ENCODE results near the gene MAB21L3. TPM values are rescaled to one million over a fixed set of nuclear protein-coding genes. Genes with fewer than 3 reads are reported as not detected.

MAB21L3 gene
- total RNA-seq: not detected

DNA sequence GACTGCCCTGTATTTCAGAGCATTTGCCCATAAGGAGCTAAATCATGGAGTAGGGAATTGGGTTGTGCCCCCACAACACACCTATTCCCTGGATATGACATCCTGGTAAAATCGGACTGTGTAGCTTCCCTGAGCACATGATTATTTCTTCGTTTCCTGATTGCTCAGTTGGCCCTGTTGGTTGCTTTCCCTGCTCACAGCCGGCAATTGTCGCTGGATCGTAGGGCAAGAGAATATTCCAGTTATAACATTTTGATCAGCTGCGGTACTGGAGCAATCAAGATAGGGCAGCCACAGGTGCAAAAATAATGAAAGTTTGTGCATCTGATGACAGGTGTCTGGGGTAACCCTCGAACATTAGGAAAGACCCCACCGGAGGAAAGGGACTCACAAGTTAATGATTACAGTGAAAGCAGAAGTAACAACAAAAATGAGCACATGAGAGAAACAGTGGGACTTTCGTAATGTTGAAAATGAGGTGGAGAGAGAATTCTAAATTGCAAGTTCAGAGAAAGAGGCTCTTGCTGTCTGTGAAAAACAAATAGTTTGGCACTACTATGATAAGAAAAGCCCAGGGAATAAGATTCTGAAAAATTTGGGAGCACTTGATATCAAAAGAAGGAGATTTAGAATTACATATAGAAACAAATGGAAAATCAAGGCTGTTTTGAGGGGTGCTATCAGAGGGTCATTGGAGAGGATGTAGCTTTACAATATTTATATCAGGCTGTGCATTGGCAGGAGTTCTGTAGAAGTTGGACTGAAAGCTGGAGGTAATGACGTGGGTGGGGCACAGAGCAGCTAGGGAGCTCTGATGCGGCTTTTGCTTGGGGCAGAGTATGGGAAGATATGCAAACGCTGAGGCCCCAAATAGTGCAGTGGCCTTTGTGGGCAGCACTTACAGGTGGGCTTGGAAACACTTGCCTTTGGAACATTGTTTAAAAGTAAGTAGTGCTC lies at the start of gene MAB21L3:
Gene MAB21L3 (plus strand): TSS at position 833 of the 957 bp plus-strand sequence. CDS start 1,217 bp downstream, outside the sequence.
- TF ChIP-seq, protein P1, sequence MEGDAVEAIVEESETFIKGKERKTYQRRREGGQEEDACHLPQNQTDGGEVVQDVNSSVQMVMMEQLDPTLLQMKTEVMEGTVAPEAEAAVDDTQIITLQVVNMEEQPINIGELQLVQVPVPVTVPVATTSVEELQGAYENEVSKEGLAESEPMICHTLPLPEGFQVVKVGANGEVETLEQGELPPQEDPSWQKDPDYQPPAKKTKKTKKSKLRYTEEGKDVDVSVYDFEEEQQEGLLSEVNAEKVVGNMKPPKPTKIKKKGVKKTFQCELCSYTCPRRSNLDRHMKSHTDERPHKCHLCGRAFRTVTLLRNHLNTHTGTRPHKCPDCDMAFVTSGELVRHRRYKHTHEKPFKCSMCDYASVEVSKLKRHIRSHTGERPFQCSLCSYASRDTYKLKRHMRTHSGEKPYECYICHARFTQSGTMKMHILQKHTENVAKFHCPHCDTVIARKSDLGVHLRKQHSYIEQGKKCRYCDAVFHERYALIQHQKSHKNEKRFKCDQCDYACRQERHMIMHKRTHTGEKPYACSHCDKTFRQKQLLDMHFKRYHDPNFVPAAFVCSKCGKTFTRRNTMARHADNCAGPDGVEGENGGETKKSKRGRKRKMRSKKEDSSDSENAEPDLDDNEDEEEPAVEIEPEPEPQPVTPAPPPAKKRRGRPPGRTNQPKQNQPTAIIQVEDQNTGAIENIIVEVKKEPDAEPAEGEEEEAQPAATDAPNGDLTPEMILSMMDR (IDR thresholded peaks at IDR 0.05): no peak
- TF ChIP-seq POLR2A (IDR thresholded peaks at IDR 0.05): no peak

DNA sequence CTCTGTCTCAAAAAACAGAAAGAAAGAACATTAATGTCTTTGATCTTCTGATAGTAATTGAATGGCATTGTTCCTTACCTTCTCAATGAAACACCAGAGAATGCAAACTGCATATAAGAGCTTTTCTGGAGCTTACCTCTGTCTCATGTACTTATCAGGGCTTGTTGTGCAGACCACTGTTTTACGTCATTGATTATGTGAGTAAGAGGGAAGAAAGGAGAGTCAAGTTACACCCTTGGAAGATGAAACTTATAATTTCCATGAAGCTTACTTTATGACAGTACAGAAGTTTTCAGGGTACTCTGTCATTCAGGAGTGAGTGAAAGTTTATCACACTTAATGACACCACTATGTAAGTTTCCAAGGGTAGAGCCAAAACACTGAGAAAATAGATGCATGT lies 49.0 kb upstream of the MAB21L3 start:
- Histone ChIP-seq H3K4me3 (no peak overlapping the region), H3K27ac (no peak overlapping the region), H3K27me3 (no peaks in the 10 kb centered on the region), H3K4me1 (peaks cover 0 to 4% of the 10 kb centered on the region in 2 donors), H3K36me3 (no peaks in the 10 kb centered on the region), H3K9me3 (no peaks in the 10 kb centered on the region)
- DNase-seq: no peak
- no peak for TF ChIP-seq POLR2A (IDR thresholded peaks at IDR 0.05)
- TF ChIP-seq, protein P1 (IDR thresholded peaks at IDR 0.05): no peak
- intact Hi-C loops (cut with DNase I; ENCODE audit: low total_unique reads): no loop called here

More for the DNA sequence above, at the start of gene MAB21L3:
- no peaks in the 10 kb centered on the region for H3K36me3 ChIP-seq
- H3K27ac ChIP-seq: no peak within 1 kb of the TSS
- H3K27me3 ChIP-seq: no peaks in the 10 kb centered on the region
- intact Hi-C loops (cut with DNase I; ENCODE audit: low total_unique reads): no loop called here
- no peaks in the 10 kb centered on the region for H3K9me3 ChIP-seq
- no peaks in the 10 kb centered on the region for H3K4me1 ChIP-seq
- DNase-seq: no peak
- H3K4me3 ChIP-seq: no peak within 1 kb of the TSS

DNA sequence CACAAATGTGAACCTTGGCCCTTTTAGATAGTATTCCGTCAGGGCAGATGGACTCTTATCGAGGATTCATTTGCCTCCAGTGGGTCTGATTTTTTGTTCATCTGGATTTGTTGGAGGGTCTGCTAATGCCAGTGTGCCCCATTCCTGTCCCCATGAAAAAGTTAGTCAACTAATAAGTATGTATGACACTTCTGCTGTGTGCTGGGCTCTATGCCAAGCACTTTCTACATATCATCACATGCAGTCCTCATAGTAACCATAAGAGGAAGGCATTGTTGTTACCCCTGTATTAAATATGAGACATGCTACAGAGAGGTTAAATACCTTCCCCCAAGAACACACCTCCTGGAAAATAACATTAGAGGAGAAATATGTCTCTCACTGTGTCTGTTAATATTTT lies 46.6 kb upstream of the MAB21L3 start:
- intact Hi-C loops (cut with DNase I; ENCODE audit: low total_unique reads): no loop called here
- H3K9me3 ChIP-seq: no peaks in the 10 kb centered on the region
- H3K27me3 ChIP-seq: no peaks in the 10 kb centered on the region
- H3K36me3 ChIP-seq: no peaks in the 10 kb centered on the region
- H3K4me3 ChIP-seq: no peak overlapping the region
- no peak overlapping the region for H3K27ac ChIP-seq
- TF ChIP-seq POLR2A (IDR thresholded peaks at IDR 0.05): no peak
- TF ChIP-seq, protein P1 (IDR thresholded peaks at IDR 0.05): no peak
- peaks cover 0 to 4% of the 10 kb centered on the region in 2 donors for H3K4me1 ChIP-seq
- no peak for DNase-seq

DNA sequence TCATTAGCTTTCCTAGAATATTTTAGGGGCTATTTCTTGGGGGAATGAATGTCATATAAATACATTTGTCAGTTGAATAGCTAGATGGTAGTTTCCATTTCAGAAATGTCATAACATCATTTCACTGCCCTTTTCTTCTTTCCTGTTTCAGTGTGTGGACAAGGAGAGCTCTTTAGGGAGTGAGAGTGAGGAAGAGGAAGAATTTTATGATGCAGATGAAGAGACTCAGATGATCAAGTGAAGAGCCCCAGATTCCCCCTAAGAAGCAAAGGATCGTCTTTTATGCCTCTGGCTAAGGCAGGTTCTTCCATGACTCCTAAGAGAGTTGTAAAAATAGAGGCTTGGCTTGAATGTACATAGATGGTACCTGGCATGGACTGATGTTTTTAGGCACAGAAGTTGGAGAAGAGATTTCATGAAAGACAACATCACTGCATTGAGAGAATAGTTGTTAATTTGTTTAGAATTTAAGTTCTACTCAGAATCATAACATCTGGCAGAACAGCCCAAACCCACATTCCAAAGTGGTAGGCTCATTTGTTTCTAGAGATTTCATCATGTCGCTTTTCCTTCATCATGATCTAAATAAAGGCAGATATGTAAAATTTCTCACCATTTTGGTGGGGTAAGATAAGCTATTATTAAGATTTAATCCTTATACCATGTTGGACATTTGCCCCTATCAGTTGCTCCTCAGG lies 44.2 kb upstream of the MAB21L3 start:
- H3K9me3 ChIP-seq: no peaks in the 10 kb centered on the region
- no peaks in the 10 kb centered on the region for H3K36me3 ChIP-seq
- H3K4me3 ChIP-seq: no peak overlapping the region
- peak overlapping the region in 1 of 2 donors; percentile 48 for H3K27ac ChIP-seq
- peaks cover 0 to 4% of the 10 kb centered on the region in 2 donors for H3K4me1 ChIP-seq
- H3K27me3 ChIP-seq: no peaks in the 10 kb centered on the region
- intact Hi-C loops (cut with DNase I; ENCODE audit: low total_unique reads): no loop called here
- no peak for TF ChIP-seq POLR2A (IDR thresholded peaks at IDR 0.05)
- TF ChIP-seq, protein P1 (IDR thresholded peaks at IDR 0.05): no peak
- DNase-seq: no peak

DNA sequence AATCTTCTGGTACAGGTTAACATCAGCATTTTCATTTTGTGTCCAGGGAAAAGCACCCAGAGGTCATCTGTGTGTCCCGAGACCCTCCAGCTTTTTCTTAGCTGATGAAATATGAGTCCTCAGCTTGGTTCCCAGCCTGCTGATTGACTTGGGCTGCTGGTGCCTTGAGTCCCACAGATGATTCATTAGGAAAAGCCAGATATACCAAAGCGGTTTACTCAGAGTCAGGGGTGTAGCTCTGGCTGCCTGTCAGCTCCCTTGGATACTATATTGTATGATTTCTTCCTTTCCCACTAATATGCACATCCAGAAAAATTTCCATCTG lies 43.7 kb upstream of the MAB21L3 start:
- Histone ChIP-seq H3K4me3 (no peak overlapping the region), H3K27me3 (no peaks in the 10 kb centered on the region), H3K9me3 (no peaks in the 10 kb centered on the region), H3K27ac (peak overlapping the region in 1 of 2 donors; percentile 48), H3K4me1 (peaks cover 0 to 4% of the 10 kb centered on the region in 2 donors), H3K36me3 (no peaks in the 10 kb centered on the region)
- no peak for TF ChIP-seq POLR2A (IDR thresholded peaks at IDR 0.05)
- TF ChIP-seq, protein P1 (IDR thresholded peaks at IDR 0.05): no peak
- no peak for DNase-seq
- intact Hi-C loops (cut with DNase I; ENCODE audit: low total_unique reads): no loop called here

All from uterus (tissue), 4 donors.